Osteocyte (in vitro differentiated cells): Measurements from ENCODE around the gene SATB2. TPM values are rescaled to one million over a fixed set of nuclear protein-coding genes. Genes with fewer than 3 reads are reported as not detected.

Source experiments
- DNase-seq: peaks from one replicate; pipeline ENCODE4 v3.0.0; 2021; ENCODE audit warnings: mixed read lengths; ENCODE audit not compliant: unreplicated experiment; ENCODE audit errors: extremely low spot score
- H3K27ac Mint-ChIP-seq: one replicate; pipeline ENCODE4 v1.8.0; 2021; ENCODE audit warnings: mild to moderate bottlenecking, mixed read lengths; ENCODE audit not compliant: unreplicated experiment
- H3K27me3 Mint-ChIP-seq: one replicate; pipeline ENCODE4 v1.8.0; 2021; ENCODE audit warnings: mixed read lengths; ENCODE audit not compliant: unreplicated experiment
- H3K36me3 Mint-ChIP-seq: one replicate; pipeline ENCODE4 v1.8.0; 2021; ENCODE audit warnings: mixed read lengths; ENCODE audit not compliant: unreplicated experiment
- H3K4me1 Mint-ChIP-seq: one replicate; pipeline ENCODE4 v1.8.0; 2021; ENCODE audit warnings: mixed read lengths; ENCODE audit not compliant: unreplicated experiment
- H3K4me3 Mint-ChIP-seq: one replicate; pipeline ENCODE4 v1.8.0; 2021; ENCODE audit warnings: mild to moderate bottlenecking, moderate library complexity, mixed read lengths; ENCODE audit not compliant: unreplicated experiment
- H3K9me3 Mint-ChIP-seq: one replicate; pipeline ENCODE4 v1.8.0; 2021; ENCODE audit warnings: mixed read lengths; ENCODE audit not compliant: unreplicated experiment
- total RNA-seq: library from RNA; stranded (reverse); gene quantifications from 2 replicates; pipeline ENCODE4 v1.2.1, GENCODE V29; 2021
- TF ChIP-seq, protein P1 (sequence below): fragments of 200-600 bp; sonication (generic); IDR thresholded peaks from 2 replicates; pipeline ENCODE4 v1.5.0; 2021; ENCODE audit warnings: antibody characterized with exemption, mild to moderate bottlenecking, moderate library complexity

The SATB2 gene
- total RNA-seq, 1 donor from 2014 or later = 11.6 TPM

DNA sequence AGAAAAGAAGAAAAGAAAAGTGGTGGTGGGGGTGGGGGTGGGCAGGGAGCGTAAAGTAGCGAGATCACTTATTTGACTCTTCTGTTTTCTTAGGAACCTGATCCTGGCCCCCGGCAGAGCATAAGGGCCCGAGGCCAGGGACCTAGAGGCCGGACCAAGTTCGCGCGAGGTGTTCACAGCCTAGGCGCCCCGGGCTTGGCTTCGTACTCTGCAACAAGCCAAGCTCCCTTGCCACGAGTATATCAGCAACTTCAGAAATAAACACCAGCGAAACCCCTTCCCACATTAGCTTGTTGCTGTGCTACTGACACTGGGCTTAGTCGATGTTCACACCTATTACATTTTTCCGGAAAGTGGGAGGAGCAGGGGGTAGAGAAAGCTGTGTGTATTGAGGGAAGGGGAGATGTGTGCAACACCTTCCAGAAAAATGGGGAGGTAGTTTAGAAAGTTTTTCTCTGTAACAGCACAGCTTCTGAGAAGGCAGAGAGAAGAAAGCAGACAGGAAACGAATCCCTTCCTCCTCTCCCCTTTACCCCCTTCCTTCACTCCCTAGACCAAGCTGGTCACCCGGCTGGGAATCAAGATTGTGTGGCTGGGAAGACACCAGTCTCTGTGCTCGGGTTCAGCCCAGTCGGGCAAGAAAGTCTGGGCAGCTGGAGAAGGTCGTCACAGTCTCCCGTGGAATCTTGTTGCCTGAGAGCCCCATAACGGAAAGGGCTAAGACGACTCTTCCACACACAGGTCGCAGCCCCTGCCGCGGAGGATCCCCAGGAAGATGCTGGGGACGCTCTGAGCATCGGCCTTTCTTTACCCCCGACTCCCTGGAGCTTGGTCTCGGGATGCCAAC, 12.0 kb upstream of the SATB2 start:
- TF ChIP-seq, protein P1, sequence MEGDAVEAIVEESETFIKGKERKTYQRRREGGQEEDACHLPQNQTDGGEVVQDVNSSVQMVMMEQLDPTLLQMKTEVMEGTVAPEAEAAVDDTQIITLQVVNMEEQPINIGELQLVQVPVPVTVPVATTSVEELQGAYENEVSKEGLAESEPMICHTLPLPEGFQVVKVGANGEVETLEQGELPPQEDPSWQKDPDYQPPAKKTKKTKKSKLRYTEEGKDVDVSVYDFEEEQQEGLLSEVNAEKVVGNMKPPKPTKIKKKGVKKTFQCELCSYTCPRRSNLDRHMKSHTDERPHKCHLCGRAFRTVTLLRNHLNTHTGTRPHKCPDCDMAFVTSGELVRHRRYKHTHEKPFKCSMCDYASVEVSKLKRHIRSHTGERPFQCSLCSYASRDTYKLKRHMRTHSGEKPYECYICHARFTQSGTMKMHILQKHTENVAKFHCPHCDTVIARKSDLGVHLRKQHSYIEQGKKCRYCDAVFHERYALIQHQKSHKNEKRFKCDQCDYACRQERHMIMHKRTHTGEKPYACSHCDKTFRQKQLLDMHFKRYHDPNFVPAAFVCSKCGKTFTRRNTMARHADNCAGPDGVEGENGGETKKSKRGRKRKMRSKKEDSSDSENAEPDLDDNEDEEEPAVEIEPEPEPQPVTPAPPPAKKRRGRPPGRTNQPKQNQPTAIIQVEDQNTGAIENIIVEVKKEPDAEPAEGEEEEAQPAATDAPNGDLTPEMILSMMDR = no peak
- no peak for DNase-seq
- Mint-ChIP-seq H3K27me3 (peaks cover 95% of the 10 kb centered on the region), H3K9me3 (no peaks in the 10 kb centered on the region), H3K36me3 (peaks cover 2% of the 10 kb centered on the region), H3K27ac (no peak overlapping the region), H3K4me1 (peaks cover 34% of the 10 kb centered on the region), H3K4me3 (peak overlapping the region; percentile 64)

DNA sequence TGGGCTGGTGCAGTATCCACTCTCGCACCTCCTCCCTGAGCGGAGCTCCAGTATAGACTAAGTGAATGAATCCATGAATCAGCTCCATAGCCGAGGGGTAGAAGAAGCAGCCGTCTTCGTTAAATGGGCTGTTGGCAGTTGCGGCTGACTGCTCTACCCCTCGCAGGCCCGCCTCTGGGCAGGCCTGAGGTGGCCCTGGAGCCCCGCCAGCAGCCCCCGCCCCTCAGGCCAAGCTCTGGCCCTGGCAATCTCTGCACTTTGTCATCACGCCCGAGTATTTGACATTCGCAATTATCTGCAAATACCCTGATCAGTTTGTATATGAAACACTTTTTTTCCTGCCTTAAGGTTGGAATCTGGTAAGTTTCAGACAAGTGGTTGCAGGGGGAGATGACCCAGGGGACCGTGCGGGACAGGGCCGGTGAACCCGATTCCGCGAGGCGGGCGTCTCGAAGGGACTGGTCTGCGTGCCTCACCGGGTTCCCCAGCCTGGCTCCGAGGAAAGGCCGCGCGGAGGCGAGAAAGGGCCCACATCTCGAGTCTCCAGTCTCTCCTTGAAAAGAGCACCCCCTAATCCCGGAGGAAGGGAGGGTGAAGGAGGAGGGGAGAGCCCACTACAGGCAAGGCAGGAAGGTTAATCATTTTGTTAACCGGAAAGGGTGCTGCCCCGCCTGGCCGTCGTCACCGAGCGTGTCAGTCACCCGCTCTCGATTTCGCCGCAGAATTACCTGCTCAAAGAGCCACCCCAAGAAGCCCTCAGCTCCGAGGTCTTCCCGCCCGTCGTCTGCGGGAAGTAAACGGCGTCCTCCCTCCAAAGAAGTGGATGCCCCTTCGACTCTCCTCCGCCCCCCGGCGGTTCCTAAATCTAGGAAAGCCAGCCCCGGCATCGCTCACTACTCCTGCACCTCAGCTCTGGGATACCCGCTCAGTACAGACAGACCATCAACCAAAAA, 11.1 kb upstream of the SATB2 start:
- TF ChIP-seq, protein P1 = no peak
- H3K27ac Mint-ChIP-seq = no peak overlapping the region
- peaks cover 92% of the 10 kb centered on the region for H3K27me3 Mint-ChIP-seq
- H3K4me1 Mint-ChIP-seq = peaks cover 38% of the 10 kb centered on the region
- H3K36me3 Mint-ChIP-seq = peaks cover 2% of the 10 kb centered on the region
- no peak for DNase-seq
- H3K9me3 Mint-ChIP-seq = no peaks in the 10 kb centered on the region
- peak overlapping the region; percentile 64 for H3K4me3 Mint-ChIP-seq

DNA sequence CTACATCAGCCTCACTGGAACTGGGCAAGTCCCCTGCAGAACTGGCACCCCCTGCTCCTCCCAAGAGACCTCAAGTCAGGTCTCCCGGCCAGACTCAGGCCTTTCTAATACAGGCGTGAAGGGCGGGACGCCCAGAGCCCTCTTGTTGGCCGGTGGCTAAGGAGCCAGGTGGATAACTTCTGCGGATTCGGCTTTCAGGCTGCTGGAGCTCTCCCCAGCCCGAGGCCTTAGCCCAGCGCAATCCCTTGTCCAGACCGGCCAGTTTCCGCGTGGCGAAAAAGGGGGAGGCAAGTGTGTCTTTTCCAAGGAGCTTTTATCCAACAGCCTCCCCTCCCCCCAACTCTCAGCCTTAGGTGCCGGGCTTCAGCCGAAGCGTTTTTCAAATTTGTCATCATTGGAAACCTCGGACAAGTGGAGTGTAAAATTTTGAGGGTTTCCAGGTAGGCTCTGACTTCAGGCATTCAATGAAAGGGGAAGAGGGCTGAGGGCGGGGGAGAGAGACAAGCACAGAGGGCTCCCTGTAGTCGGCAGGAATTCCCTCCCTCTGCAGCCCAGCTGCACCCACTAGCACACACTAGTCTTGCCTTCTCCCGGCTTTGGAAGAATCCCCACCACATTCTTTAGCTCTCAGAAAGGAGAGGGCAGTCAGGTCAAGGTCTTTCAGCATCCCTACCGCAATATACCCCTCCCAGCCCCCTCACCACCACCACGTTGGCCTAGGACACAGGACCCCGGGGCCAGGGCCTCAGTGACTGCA, 9.5 kb upstream of the SATB2 start:
- H3K27ac Mint-ChIP-seq = no peak overlapping the region
- H3K27me3 Mint-ChIP-seq = peaks cover 90% of the 10 kb centered on the region
- TF ChIP-seq, protein P1 = no peak
- no peak overlapping the region for H3K4me3 Mint-ChIP-seq
- peaks cover 2% of the 10 kb centered on the region for H3K36me3 Mint-ChIP-seq
- H3K4me1 Mint-ChIP-seq = peaks cover 41% of the 10 kb centered on the region
- H3K9me3 Mint-ChIP-seq = no peaks in the 10 kb centered on the region
- DNase-seq = no peak

DNA sequence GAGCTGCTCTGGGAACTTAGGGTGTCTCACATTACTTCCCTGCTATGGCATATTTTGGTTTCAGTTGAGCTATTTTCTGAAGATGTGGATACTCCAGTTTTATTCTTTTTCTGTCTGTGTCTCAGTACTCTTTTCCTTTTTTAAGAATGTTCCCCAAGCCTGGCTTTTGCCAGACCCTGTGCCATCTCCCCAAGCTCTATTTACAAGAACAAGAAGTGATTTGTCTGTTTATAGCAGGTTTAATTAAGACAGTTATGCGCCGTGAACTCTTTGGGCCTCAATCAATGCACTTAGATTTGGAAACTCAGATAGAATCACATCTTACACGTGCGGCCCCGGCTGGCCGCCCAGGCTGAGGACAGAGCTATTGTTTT, 8.9 kb upstream of the SATB2 start:
- TF ChIP-seq, protein P1 = no peak
- no peak for DNase-seq
- peaks cover 40% of the 10 kb centered on the region for H3K4me1 Mint-ChIP-seq
- H3K27ac Mint-ChIP-seq = no peak overlapping the region
- H3K4me3 Mint-ChIP-seq = no peak overlapping the region
- H3K27me3 Mint-ChIP-seq = peaks cover 89% of the 10 kb centered on the region
- H3K36me3 Mint-ChIP-seq = peaks cover 2% of the 10 kb centered on the region
- no peaks in the 10 kb centered on the region for H3K9me3 Mint-ChIP-seq
